Osteocyte (in vitro differentiated cells): ENCODE measurements around the gene ZBTB2. TPM values are rescaled to one million over a fixed set of nuclear protein-coding genes. Genes with fewer than 3 reads are reported as not detected.

Source experiments
- DNase-seq: peaks from one replicate; pipeline ENCODE4 v3.0.0; 2021; ENCODE audit warnings: mixed read lengths; ENCODE audit not compliant: unreplicated experiment; ENCODE audit errors: extremely low spot score
- H3K27ac Mint-ChIP-seq: one replicate; pipeline ENCODE4 v1.8.0; 2021; ENCODE audit warnings: mild to moderate bottlenecking, mixed read lengths; ENCODE audit not compliant: unreplicated experiment
- H3K27me3 Mint-ChIP-seq: one replicate; pipeline ENCODE4 v1.8.0; 2021; ENCODE audit warnings: mixed read lengths; ENCODE audit not compliant: unreplicated experiment
- H3K36me3 Mint-ChIP-seq: one replicate; pipeline ENCODE4 v1.8.0; 2021; ENCODE audit warnings: mixed read lengths; ENCODE audit not compliant: unreplicated experiment
- H3K4me1 Mint-ChIP-seq: one replicate; pipeline ENCODE4 v1.8.0; 2021; ENCODE audit warnings: mixed read lengths; ENCODE audit not compliant: unreplicated experiment
- H3K4me3 Mint-ChIP-seq: one replicate; pipeline ENCODE4 v1.8.0; 2021; ENCODE audit warnings: mild to moderate bottlenecking, moderate library complexity, mixed read lengths; ENCODE audit not compliant: unreplicated experiment
- H3K9me3 Mint-ChIP-seq: one replicate; pipeline ENCODE4 v1.8.0; 2021; ENCODE audit warnings: mixed read lengths; ENCODE audit not compliant: unreplicated experiment
- CTCF ChIP-seq: fragments of 200-600 bp; sonication (generic); IDR thresholded peaks from 2 replicates; pipeline ENCODE4 v1.5.0; 2021; ENCODE audit warnings: antibody characterized with exemption, mild to moderate bottlenecking, moderate library complexity
- total RNA-seq: library from RNA; stranded (reverse); gene quantifications from 2 replicates; pipeline ENCODE4 v1.2.1, GENCODE V29; 2021

The ZBTB2 gene
- total RNA-seq, 1 donor from 2014 or later: 12.3 TPM

- Mint-ChIP-seq H3K27ac (no peak overlapping the region), H3K4me3 (no peak overlapping the region), H3K27me3 (no peaks in the 10 kb centered on the region), H3K36me3 (peaks cover 39% of the 10 kb centered on the region), H3K4me1 (peaks cover 8% of the 10 kb centered on the region), H3K9me3 (no peaks in the 10 kb centered on the region)
- no peak for TF ChIP-seq CTCF
- DNase-seq: no peak
Observed at GRCh38 chr6:151428093-151428735, 36.9 kb upstream of the ZBTB2 start.

GRCh38 chr6:151425561-151425960 lies 34.2 kb upstream of the ZBTB2 start:
- no peak for DNase-seq
- H3K9me3 Mint-ChIP-seq: no peaks in the 10 kb centered on the region
- no peak overlapping the region for H3K4me3 Mint-ChIP-seq
- no peaks in the 10 kb centered on the region for H3K27me3 Mint-ChIP-seq
- no peak overlapping the region for H3K27ac Mint-ChIP-seq
- no peaks in the 10 kb centered on the region for H3K4me1 Mint-ChIP-seq
- no peak for TF ChIP-seq CTCF
- H3K36me3 Mint-ChIP-seq: peaks cover 43% of the 10 kb centered on the region

GRCh38 chr6:151422981-151423380 lies 31.6 kb upstream of the ZBTB2 start:
- Mint-ChIP-seq H3K4me3 (no peak overlapping the region), H3K27me3 (no peaks in the 10 kb centered on the region), H3K36me3 (peaks cover 29% of the 10 kb centered on the region), H3K9me3 (no peaks in the 10 kb centered on the region), H3K4me1 (no peaks in the 10 kb centered on the region), H3K27ac (no peak overlapping the region)
- TF ChIP-seq CTCF: no peak
- no peak for DNase-seq

GRCh38 chr6:151417477-151417876 lies 26.1 kb upstream of the ZBTB2 start:
- no peaks in the 10 kb centered on the region for H3K4me1 Mint-ChIP-seq
- H3K27me3 Mint-ChIP-seq: no peaks in the 10 kb centered on the region
- no peak overlapping the region for H3K4me3 Mint-ChIP-seq
- no peak for TF ChIP-seq CTCF
- DNase-seq: no peak
- H3K9me3 Mint-ChIP-seq: peaks cover 4% of the 10 kb centered on the region
- H3K36me3 Mint-ChIP-seq: peaks cover 49% of the 10 kb centered on the region
- H3K27ac Mint-ChIP-seq: no peak overlapping the region

GRCh38 chr6:151414641-151415260 lies 23.4 kb upstream of the ZBTB2 start:
- no peak for TF ChIP-seq CTCF
- Mint-ChIP-seq H3K36me3 (peaks cover 57% of the 10 kb centered on the region), H3K27me3 (no peaks in the 10 kb centered on the region), H3K4me1 (no peaks in the 10 kb centered on the region), H3K4me3 (no peak overlapping the region), H3K9me3 (peaks cover 4% of the 10 kb centered on the region), H3K27ac (no peak overlapping the region)
- no peak for DNase-seq
